ENCODE measurements around the gene NCKAP5.

The NCKAP5 gene

GRCh38 chr2:133432778-133433177 is 135.5 kb downstream of the NCKAP5 start:
- no peak for DNase-seq (ENCODE audit: extremely low read depth, insufficient read length)
- Histone ChIP-seq H3K4me3 (replicated peaks; ENCODE audit: low read depth, low read length) (no peak overlapping the region), H3K27me3 (replicated peaks; ENCODE audit: control insufficient read depth, insufficient read depth, low read length) (no peaks in the 10 kb centered on the region), H3K36me3 (ENCODE audit: control insufficient read depth, insufficient read depth, low read length) (no peaks in the 10 kb centered on the region)
- TF ChIP-seq CTCF (IDR thresholded peaks at IDR 0.05; ENCODE audit: insufficient read depth, low read length, poor library complexity, severe bottlenecking), result no peak

- no peak for TF ChIP-seq CTCF (IDR thresholded peaks at IDR 0.05; ENCODE audit: insufficient read depth, low read length, poor library complexity, severe bottlenecking)
- DNase-seq (ENCODE audit: extremely low read depth, insufficient read length), result no peak
- no peak overlapping the region for H3K4me3 ChIP-seq (replicated peaks; ENCODE audit: low read depth, low read length)
- no peaks in the 10 kb centered on the region for H3K36me3 ChIP-seq (ENCODE audit: control insufficient read depth, insufficient read depth, low read length)
- no peaks in the 10 kb centered on the region for H3K27me3 ChIP-seq (replicated peaks; ENCODE audit: control insufficient read depth, insufficient read depth, low read length)
Observed at GRCh38 chr2:133431289-133431688, 137.0 kb downstream of the NCKAP5 start.

- TF ChIP-seq CTCF (IDR thresholded peaks at IDR 0.05; ENCODE audit: insufficient read depth, low read length, poor library complexity, severe bottlenecking), result no peak
- no peaks in the 10 kb centered on the region for H3K36me3 ChIP-seq (ENCODE audit: control insufficient read depth, insufficient read depth, low read length)
Observed at GRCh38 chr2:133426791-133427190, 141.5 kb downstream of the NCKAP5 start.

GRCh38 chr2:133425612-133426011 is 142.7 kb downstream of the NCKAP5 start:
- no peaks in the 10 kb centered on the region; the same call in 1 of the 2 replicates for H3K27me3 ChIP-seq (replicated peaks; ENCODE audit: control insufficient read depth, insufficient read depth, low read length)
- no peak for DNase-seq (ENCODE audit: extremely low read depth, insufficient read length)
- H3K36me3 ChIP-seq (ENCODE audit: control insufficient read depth, insufficient read depth, low read length), result no peaks in the 10 kb centered on the region
- no peak for TF ChIP-seq CTCF (IDR thresholded peaks at IDR 0.05; ENCODE audit: insufficient read depth, low read length, poor library complexity, severe bottlenecking)
- H3K4me3 ChIP-seq (replicated peaks; ENCODE audit: low read depth, low read length), result no peak overlapping the region

More at GRCh38 chr2:133426791-133427190, 141.5 kb downstream of the NCKAP5 start:
- H3K27me3 ChIP-seq (replicated peaks; ENCODE audit: control insufficient read depth, insufficient read depth, low read length), result no peaks in the 10 kb centered on the region; the same call in 1 of the 2 replicates
- no peak overlapping the region for H3K4me3 ChIP-seq (replicated peaks; ENCODE audit: low read depth, low read length)
- DNase-seq (ENCODE audit: extremely low read depth, insufficient read length), result no peak

GRCh38 chr2:133424876-133425275 is 143.4 kb downstream of the NCKAP5 start:
- no peaks in the 10 kb centered on the region; the same call in 1 of the 2 replicates for H3K27me3 ChIP-seq (replicated peaks; ENCODE audit: control insufficient read depth, insufficient read depth, low read length)
- H3K36me3 ChIP-seq (ENCODE audit: control insufficient read depth, insufficient read depth, low read length), result no peaks in the 10 kb centered on the region
- no peak for TF ChIP-seq CTCF (IDR thresholded peaks at IDR 0.05; ENCODE audit: insufficient read depth, low read length, poor library complexity, severe bottlenecking)
- no peak for DNase-seq (ENCODE audit: extremely low read depth, insufficient read length)
- H3K4me3 ChIP-seq (replicated peaks; ENCODE audit: low read depth, low read length), result no peak overlapping the region

- no peak overlapping the region for H3K4me3 ChIP-seq (replicated peaks; ENCODE audit: low read depth, low read length)
- H3K27me3 ChIP-seq (replicated peaks; ENCODE audit: control insufficient read depth, insufficient read depth, low read length), result no peaks in the 10 kb centered on the region; the same call in 1 of the 2 replicates
- no peak for TF ChIP-seq CTCF (IDR thresholded peaks at IDR 0.05; ENCODE audit: insufficient read depth, low read length, poor library complexity, severe bottlenecking)
- no peaks in the 10 kb centered on the region for H3K36me3 ChIP-seq (ENCODE audit: control insufficient read depth, insufficient read depth, low read length)
- no peak for DNase-seq (ENCODE audit: extremely low read depth, insufficient read length)
Observed at GRCh38 chr2:133422931-133423351, 145.3 kb downstream of the NCKAP5 start.

Measured in GM06990 (cell line).